ENCODE results near the gene TCF25.
"Not testable (repeated sequence)": the region's sequence is repeated elsewhere in the genome, so short reads cannot be mapped to it uniquely, and the experiment has no call there.

TCF25 gene

DNA sequence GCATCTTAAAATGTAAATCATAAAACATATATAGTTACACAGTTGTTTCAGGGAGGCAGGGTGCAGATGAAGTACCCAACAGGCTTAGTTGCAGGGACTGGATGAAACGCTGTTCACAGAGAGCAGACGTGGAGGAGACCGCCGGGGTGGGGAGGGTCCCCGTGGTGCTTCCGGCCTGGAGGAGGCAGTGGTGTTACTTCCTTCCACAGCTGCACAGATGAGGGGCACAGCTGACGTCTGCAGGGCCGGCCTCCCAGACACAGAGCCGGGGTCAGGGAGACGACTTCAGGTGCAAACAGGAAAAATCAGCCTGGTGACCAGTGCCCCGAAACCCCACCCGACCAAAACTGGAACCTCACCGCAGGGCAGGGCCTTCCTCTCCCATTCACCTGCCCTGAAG is 28.0 kb upstream of the TCF25 start:
- DNase-seq (ENCODE audit: low spot score) = no peak

DNA sequence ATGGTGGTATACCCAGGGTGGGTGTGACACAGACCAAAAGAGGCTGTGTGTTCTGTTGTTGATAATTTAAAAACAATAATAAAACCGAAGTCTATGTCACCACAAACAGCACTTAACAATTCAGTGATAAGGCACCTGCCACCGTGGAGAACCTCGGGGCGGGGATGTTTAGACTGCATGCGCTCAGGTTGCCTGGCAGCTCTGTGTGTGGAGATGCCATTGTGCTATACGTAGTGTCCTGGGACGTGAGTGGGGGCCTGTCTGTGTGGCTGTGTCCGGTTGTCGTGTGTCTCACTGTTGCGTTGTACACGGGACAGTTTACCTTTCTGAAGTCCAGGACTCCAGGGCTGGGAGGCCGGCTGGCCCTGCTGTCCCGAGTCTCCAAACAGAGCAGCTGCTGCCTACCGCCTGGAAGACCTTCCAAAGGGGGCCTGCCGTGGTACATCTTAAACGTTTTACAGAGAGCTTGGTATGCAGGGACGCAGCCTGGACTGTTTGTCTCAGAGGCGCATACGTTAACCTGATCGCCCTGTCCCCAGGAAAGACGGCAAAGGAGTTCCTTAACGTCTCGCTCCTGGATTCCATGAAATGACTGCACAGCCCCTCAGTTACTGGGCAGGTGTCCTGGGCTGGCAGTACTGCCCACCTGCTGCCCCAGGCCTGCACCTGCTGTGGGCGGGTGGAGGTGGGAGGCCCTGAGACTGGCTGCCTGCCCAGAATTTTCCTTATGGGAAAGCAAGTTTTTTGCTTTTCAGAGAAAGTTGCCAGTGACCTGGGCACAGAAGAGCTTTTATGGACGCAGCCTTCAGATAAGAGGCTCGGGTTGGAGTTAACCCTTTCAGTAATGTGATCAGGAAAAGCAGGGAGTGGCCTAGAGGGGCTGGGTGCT is 26.1 kb upstream of the TCF25 start:
- DNase-seq (ENCODE audit: low spot score) = no peak

DNA sequence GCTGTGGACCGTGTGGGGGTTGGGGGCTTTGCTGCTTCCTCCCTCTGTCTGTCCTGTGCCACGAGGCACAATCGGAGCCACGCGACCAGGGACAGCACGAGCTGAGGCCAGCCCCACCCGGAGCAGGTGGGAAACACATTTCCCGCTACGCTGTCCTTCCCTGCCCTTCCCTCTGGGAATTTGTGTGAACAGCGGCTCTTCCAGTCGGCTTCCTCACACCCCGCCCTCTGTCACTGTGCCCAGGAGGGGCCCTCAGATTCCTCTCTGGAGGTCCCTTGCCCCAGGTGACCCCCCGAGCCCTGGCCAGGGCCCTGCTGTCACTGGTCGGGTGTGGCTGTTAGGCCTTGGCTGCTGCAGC is 25.5 kb upstream of the TCF25 start:
- no peak for DNase-seq (ENCODE audit: low spot score)

- DNase-seq (ENCODE audit: low spot score) = no peak
Observed at GRCh38 chr16:89848974-89849373, 24.4 kb upstream of the TCF25 start.

DNA sequence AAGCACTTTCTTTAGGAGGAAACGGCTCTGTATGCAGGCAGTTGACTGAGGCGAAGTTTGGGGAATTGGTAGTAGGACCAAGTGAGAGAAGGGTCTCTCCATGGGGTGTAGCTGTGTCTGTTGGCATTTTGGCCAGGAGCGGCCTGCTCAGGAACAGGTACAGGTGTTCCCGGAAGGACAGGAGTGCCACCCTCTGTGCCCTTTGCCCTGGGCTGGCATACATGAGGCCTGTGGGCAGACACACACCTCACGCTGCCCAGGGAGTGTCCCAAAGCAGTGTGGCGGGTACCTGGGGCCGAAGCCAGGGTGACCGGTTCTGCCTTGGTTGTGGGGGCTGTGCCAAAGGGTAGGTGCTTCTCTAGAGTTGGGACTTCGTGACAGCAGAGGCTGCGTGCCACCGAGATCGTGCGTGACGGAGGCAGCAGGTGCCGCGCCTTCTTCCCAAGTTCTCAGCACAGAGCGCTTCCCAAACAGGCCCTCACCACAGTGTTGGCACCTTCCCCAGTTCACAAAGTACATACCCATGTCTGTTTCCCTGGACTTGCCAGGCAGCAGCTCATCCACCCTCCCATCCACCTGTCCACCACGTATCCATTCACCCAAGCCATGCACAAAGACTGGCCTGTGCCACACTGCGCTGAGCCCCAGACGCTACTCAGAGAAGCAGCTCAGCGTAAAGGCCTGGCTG is 19.9 kb upstream of the TCF25 start:
- DNase-seq (ENCODE audit: low spot score) = no peak

GRCh38 chr16:89855301-89855945 is 18.0 kb upstream of the TCF25 start:
- no peak for DNase-seq (ENCODE audit: low spot score)

DNA sequence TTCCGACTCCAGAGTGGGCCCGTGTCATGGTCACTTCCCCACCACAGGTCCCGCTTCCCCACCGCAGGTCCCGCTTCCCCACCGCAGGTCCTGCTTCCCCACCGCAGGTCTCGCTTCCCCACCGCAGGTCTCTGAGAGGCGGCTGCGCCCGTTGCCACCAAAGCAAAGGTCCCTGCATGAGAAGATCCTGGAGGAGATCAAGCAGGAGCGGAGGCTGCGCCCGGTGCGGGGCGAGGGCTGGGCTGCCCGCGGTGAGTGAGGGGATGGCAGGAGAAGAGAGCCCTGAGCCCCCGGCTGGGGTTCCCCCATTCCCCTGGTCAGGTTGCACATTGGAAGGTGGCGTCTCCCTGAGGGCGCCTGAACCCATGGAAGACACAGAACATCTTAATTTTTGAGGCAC is 17.4 kb upstream of the TCF25 start:
- DNase-seq (ENCODE audit: low spot score) = no peak

DNA sequence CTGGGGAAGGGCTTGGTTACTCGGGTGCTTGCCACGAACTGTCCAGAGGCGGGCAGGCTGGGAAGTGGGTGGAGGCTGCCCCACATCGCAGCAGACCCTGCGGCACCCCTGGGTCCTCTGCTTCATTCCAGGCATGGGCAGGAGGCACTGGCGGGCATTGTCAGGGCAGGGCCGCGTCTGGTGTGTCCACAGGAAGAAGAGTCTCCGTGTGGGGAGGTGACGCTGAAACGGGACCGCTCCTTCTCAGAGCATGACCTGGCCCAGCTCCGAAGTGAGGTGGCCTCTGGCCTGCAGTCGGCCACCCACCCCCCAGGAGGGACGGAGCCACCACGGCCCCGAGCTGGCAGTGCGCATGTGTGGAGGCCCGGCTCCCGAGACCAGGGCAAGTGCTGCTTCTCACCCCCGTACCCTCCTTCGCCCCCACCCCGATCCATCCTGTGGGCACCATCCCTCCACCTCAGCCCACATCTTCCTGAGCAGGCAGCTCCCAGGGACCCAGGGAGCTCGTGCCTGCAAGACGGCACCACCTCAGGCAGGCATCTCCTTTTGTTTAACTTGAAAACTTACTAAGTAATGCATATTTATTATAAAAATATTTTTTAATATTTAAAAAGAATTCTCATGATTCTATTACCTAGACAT is 14.3 kb upstream of the TCF25 start:
- DNase-seq (ENCODE audit: low spot score) = no peak

DNA sequence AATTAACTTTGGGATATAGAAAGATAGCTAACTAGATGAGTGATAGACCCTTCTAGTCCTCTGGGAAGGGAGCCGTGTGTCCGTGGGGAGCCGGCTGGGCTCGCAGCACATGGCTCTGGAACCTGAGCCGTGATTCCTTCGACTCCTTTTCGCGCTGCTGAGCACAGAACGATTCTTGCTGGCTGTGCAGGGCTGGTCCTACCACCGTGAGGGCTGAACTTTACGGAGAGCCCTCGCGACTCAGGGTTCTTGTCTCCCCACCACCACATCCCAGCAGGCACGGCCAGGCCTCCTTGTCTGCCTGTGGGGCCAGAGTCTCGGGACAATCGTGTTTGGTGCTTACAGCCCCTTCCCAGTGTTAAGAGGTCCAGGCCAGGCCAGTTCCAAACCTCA is 13.8 kb upstream of the TCF25 start:
- no peak for DNase-seq (ENCODE audit: low spot score)

- peak; percentile 63 for DNase-seq (ENCODE audit: low spot score)
Observed at GRCh38 chr16:89860747-89861304, 12.6 kb upstream of the TCF25 start.

- DNase-seq (ENCODE audit: low spot score) = no peak
Observed at GRCh38 chr16:89861648-89862047, 11.7 kb upstream of the TCF25 start.

DNA sequence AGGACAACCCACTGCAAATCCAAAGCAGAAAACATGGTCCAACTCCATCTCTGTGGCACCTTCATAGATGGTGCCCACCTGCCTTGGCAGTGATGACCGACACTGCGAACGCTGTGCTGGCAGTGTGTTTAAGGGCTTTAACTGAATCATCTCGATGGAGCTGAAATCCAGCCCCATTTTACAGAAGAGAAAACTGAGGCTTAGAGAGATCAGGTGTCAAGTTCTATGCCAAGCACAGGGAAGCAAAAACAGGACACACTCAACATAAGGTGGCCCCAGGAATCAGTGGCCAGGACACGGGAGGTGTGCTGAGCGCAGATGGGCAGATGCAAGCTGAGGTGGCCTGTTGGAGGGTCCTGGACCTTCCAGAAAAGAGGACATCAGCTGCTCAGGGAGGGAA is 10.7 kb upstream of the TCF25 start:
- no peak for DNase-seq (ENCODE audit: low spot score)

GRCh38 chr16:89863741-89864526 is 9.5 kb upstream of the TCF25 start:
- no peak for DNase-seq (ENCODE audit: low spot score)

GRCh38 chr16:89864527-89864820 is 8.9 kb upstream of the TCF25 start:
- no peak for DNase-seq (ENCODE audit: low spot score)

DNA sequence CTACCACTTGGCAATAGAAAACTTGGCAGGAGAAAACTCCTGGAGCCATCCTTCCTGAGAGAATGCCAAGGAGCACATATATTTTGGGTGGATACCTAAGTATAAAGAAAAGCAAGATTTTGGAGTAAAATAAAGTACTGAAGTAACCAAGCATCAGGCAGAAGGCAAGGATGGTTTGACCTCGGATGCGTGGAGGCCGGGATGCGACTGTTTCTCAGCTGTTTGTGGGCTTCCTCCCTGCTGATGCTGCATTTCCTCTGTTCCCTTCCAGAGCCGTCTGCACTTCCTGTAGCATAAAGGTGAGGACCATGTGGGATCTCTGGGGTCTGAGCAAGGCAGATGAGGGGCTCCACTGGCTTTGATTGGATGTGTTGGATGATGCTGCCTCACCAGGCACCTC is 5.5 kb upstream of the TCF25 start:
- DNase-seq (ENCODE audit: low spot score) = no peak

DNA sequence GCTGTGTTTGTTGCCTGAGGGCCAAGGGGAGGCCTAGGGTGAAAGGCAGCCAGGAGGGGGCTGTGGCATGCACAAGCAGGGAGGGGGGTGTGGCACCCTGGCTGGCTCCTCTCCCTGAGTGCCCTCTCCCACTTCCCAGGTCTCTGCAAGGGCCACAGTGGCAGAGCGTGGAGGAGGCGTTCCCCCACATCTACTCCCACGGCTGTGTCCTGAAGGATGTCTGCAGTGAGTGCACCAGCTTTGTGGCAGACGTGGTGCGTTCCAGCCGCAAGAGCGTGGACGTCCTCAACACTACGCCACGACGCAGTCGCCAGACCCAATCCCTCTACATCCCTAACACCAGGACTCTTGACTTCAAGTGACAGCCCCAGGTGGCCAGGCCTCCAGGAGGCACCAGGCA is 3.5 kb upstream of the TCF25 start:
- no peak for DNase-seq (ENCODE audit: low spot score)

DNA sequence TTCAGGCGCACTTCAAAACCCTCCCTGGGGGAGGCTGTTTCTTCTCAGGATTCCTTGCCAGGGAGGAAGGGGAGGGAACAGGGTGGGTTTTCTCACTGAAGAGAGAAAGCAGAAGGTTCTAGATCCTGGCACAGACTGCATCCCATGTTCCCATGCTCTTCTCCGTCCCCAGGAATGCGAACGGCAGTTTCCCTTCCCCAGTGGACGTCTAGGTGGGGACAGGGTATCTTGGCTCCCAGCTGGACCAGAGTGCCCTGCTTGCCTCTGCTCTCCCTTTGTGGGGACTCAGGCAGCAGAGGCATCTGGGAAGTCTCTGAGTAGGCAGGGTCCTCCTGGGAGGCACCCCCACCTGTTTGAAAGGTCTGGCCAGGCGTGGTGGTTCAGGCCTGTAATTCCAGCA is 3.0 kb upstream of the TCF25 start:
- DNase-seq (ENCODE audit: low spot score) = no peak

- no peak for DNase-seq (ENCODE audit: low spot score)
Observed at GRCh38 chr16:89871895-89872294, 1.5 kb upstream of the TCF25 start.

- DNase-seq (ENCODE audit: low spot score) = peak; percentile 96
Observed at GRCh38 chr16:89873972-89874689, 739 bp downstream of the TCF25 start.

GRCh38 chr16:89879123-89879522 is 5.7 kb downstream of the TCF25 start:
- not testable (repeated sequence) for DNase-seq (ENCODE audit: low spot score)
